ENCODE results near the gene PPP1R3E. TPM values are rescaled to one million over a fixed set of nuclear protein-coding genes. Genes with fewer than 3 reads are reported as not detected.

PPP1R3E gene
- total and polyA plus RNA-seq, 2 of the 13 experiments (the other 11 are each of a cell fraction or from before 2014, with no cell fraction given): 16.5 to 26.5 TPM

GRCh38 chr14:23302290-23303225 lies at the start of gene PPP1R3E (continued):
- TF ChIP-seq BCL3 (CRISPR knock-in tag; IDR thresholded peaks at IDR 0.05) (no peak; the same call in 1 of the 2 replicates), MAFK (conservative IDR thresholded peaks at IDR 0.05 in 1 of 2, IDR thresholded peaks at IDR 0.05 in 1 of 2; ENCODE audit: low read length in 2 of 2) (no peak), ZNF891 (CRISPR knock-in tag; IDR thresholded peaks at IDR 0.05) (peak; percentile 2; the same call in 1 of the 2 replicates), IKZF1 (IDR thresholded peaks at IDR 0.05) (no peak), PHB2 (IDR thresholded peaks at IDR 0.05; ENCODE audit: partially characterized antibody) (no peak), TEAD3 (CRISPR knock-in tag; optimal IDR thresholded peaks at IDR 0.05; ENCODE audit: borderline replicate concordance) (peak; percentile 82), STAT6 (CRISPR knock-in tag; IDR thresholded peaks at IDR 0.05; ENCODE audit: borderline replicate concordance) (peak; percentile 67; the same call in 1 of the 2 replicates), TARDBP (CRISPR knock-in tag; IDR thresholded peaks at IDR 0.05) (peak; percentile 58; the same call in 1 of the 2 replicates), ARID2 (CRISPR knock-in tag; IDR thresholded peaks at IDR 0.05; ENCODE audit: borderline replicate concordance) (no peak), MAZ (IDR thresholded peaks at IDR 0.05; ENCODE audit: borderline replicate concordance, low read depth, low read length) (peak; percentile 74; the same call in 1 of the 2 replicates), MAZ (CRISPR knock-in tag; IDR thresholded peaks at IDR 0.05; ENCODE audit: low read depth) (peak; percentile 64; the same call in 1 of the 2 replicates), ZNF34 (CRISPR knock-in tag; IDR thresholded peaks at IDR 0.05; ENCODE audit: borderline replicate concordance) (no peak), FOXA1 (IDR thresholded peaks at IDR 0.05) (no peak), FOXA1 (CRISPR knock-in tag; IDR thresholded peaks at IDR 0.05) (no peak), ZNF660 (CRISPR knock-in tag; IDR thresholded peaks at IDR 0.05; ENCODE audit: borderline replicate concordance, low read depth) (no peak; the same call in 1 of the 2 replicates), NAIF1 (CRISPR knock-in tag; IDR thresholded peaks at IDR 0.05; ENCODE audit: borderline replicate concordance) (no peak), THAP7 (CRISPR knock-in tag; IDR thresholded peaks at IDR 0.05) (peak; percentile 93), POGZ (CRISPR knock-in tag; IDR thresholded peaks at IDR 0.05) (peak; percentile 55), EP300 (IDR thresholded peaks at IDR 0.05; ENCODE audit: low read depth in 2 of 2, low read length in 2 of 2) (no peak; a peak in 1 of 4 replicates), EP300 (CRISPR knock-in tag; IDR thresholded peaks at IDR 0.05; ENCODE audit: borderline replicate concordance) (peak; percentile 66; the same call in 1 of the 2 replicates), ARNT2 (CRISPR knock-in tag; IDR thresholded peaks at IDR 0.05; ENCODE audit: low read depth) (peak; percentile 86; the same call in 1 of the 2 replicates)
